H1 (cell line): ENCODE measurements around the gene DIP2C. TPM values are rescaled to one million over a fixed set of nuclear protein-coding genes. Genes with fewer than 3 reads are reported as not detected.

Source experiments
- CTCF ChIA-PET: fragments of 300-600 bp; sonication (Branson Sonifier 250); formaldehyde crosslinking; loops from one replicate; lab custom pipeline; 2021; ENCODE audit not compliant: partially characterized antibody; lab: Charles Lee
- POLR2A ChIA-PET: fragments of 300-600 bp; sonication (Branson Sonifier 250); formaldehyde crosslinking; loops from one replicate; lab custom pipeline; 2021; ENCODE audit warnings: inconsistent platforms; ENCODE audit not compliant: partially characterized antibody; lab: Charles Lee
- DNase-seq, 2 experiments: peaks; one replicate each; pipeline versions ENCODE4 v3.0.0 to v3.0.0-alpha.2; 2010 to 2022; ENCODE audit warnings: low spot score in 2 of 2, low read depth in 1 of 2, mixed read lengths in 1 of 2
- FAIRE-seq: peaks from 2 replicates; lab custom pipeline; 2011; peaks lifted over from hg19 to GRCh38; lab: Jason Lieb, UNC
- H2AFZ ChIP-seq: 2 replicates; pipeline ENCODE4 v1.8.1; 2012; ENCODE audit warnings: low read length, inconsistent platforms
- H2AK5ac ChIP-seq: 2 replicates; pipeline ENCODE4 v1.6.1; 2013; ENCODE audit warnings: low read depth, low read length
- H2BK120ac ChIP-seq: replicated peaks from 2 replicates; pipeline ENCODE3; 2013; ENCODE audit warnings: low read depth, low read length, inconsistent platforms
- H2BK12ac ChIP-seq: 2 replicates; pipeline ENCODE4 v1.6.1; 2013; ENCODE audit warnings: low read depth, low read length
- H2BK15ac ChIP-seq: 2 replicates; pipeline ENCODE4 v1.6.1; 2013; ENCODE audit warnings: low read length
- H2BK20ac ChIP-seq: 2 replicates; pipeline ENCODE4 v1.6.1; 2013; ENCODE audit warnings: low read length
- H2BK5ac ChIP-seq: 2 replicates; pipeline ENCODE4 v1.6.1; 2013; ENCODE audit warnings: low read depth, low read length
- H3K14ac ChIP-seq: 2 replicates; pipeline ENCODE4 v1.6.1; 2013; ENCODE audit warnings: inconsistent platforms; ENCODE audit not compliant: insufficient read length
- H3K18ac ChIP-seq: 2 replicates; pipeline ENCODE4 v1.6.1; 2013; ENCODE audit warnings: low read length; ENCODE audit errors: extremely low read depth
- H3K23ac ChIP-seq: 2 replicates; pipeline ENCODE4 v1.6.1; 2013; ENCODE audit warnings: inconsistent platforms; ENCODE audit not compliant: insufficient read length
- H3K23me2 ChIP-seq: 2 replicates; pipeline ENCODE4 v1.6.1; 2013; ENCODE audit warnings: low read depth, low read length
- H3K27ac ChIP-seq: 2 replicates; pipeline ENCODE4 v1.6.1; 2011; ENCODE audit warnings: low read depth, low read length, inconsistent platforms
- H3K27me3 ChIP-seq, 4 experiments: replicated peaks in 1 of 4; 1 replicate in 1 of 4; 2 replicates in 3 of 4; pipeline versions ENCODE4 v1.6.1 to v1.8.1; 2011 to 2013; ENCODE audit warnings: low read length in 3 of 4, mild to moderate bottlenecking in 3 of 4, inconsistent platforms in 2 of 4, mixed read lengths in 2 of 4, moderate library complexity in 1 of 4; ENCODE audit not compliant: control insufficient read depth in 3 of 4, insufficient read depth in 3 of 4; ENCODE audit errors: extremely low read depth in 1 of 4
- H3K36me3 ChIP-seq, 4 experiments: 2 replicates each; pipeline versions ENCODE4 v1.6.1 to v1.8.1; 2011 to 2013; ENCODE audit warnings: mild to moderate bottlenecking in 4 of 4, low read length in 3 of 4, moderate library complexity in 2 of 4, control low read depth in 1 of 4, inconsistent platforms in 1 of 4; ENCODE audit not compliant: insufficient read depth in 4 of 4, control insufficient read depth in 2 of 4
- H3K4ac ChIP-seq: replicated peaks from 2 replicates; pipeline ENCODE3; 2013; ENCODE audit warnings: low read length, low read depth, mixed read lengths, inconsistent platforms; ENCODE audit not compliant: insufficient read length
- H3K4me1 ChIP-seq, 4 experiments: replicated peaks in 1 of 4; 1 replicate in 1 of 4; 2 replicates in 3 of 4; pipeline versions ENCODE4 v1.6.1 to v1.8.1; 2011 to 2013; ENCODE audit warnings: low read length in 3 of 4, inconsistent platforms in 2 of 4, mixed read lengths in 1 of 4; ENCODE audit not compliant: insufficient read depth in 4 of 4, control insufficient read depth in 3 of 4
- H3K4me2 ChIP-seq, 2 experiments: 2 replicates each; pipeline versions ENCODE4 v1.6.1 to v1.8.1; 2011 to 2013; ENCODE audit warnings: low read depth in 2 of 2, low read length in 2 of 2, control low read depth in 1 of 2, inconsistent platforms in 1 of 2, mild to moderate bottlenecking in 1 of 2; ENCODE audit not compliant: insufficient read depth in 1 of 2
- H3K4me3 ChIP-seq, 4 experiments: fragments of 200-600, 300-600 bp in 1 of 4; sonication (generic), shearing (Covaris generic), sonication (Bioruptor Twin) in 1 of 4; 2 replicates each; pipeline versions ENCODE4 v1.5.1 to v1.8.1; 2011 to 2016; ENCODE audit warnings: low read length in 4 of 4, low read depth in 3 of 4, control low read depth in 2 of 4, inconsistent platforms in 2 of 4, mild to moderate bottlenecking in 2 of 4, mixed read lengths in 1 of 4, moderate library complexity in 1 of 4; ENCODE audit not compliant: insufficient read depth in 2 of 4; ENCODE audit errors: extremely low read depth in 1 of 4
- H3K56ac ChIP-seq: replicated peaks from 2 replicates; pipeline ENCODE3; 2013; ENCODE audit warnings: low read depth, mild to moderate bottlenecking, mixed read lengths, low read length, inconsistent platforms; ENCODE audit not compliant: insufficient read length
- H3K79me1 ChIP-seq: 2 replicates; pipeline ENCODE4 v1.6.1; 2013; ENCODE audit warnings: low read depth, low read length, control low read depth
- H3K79me2 ChIP-seq, 2 experiments: 2 replicates each; pipeline versions ENCODE4 v1.6.1 to v1.8.1; 2012 to 2013; ENCODE audit warnings: low read length in 2 of 2, mild to moderate bottlenecking in 2 of 2, inconsistent platforms in 1 of 2; ENCODE audit not compliant: insufficient read depth in 2 of 2, control insufficient read depth in 1 of 2
- H3K9ac ChIP-seq, 4 experiments: replicated peaks in 1 of 4; 1 replicate in 1 of 4; 2 replicates in 3 of 4; pipeline versions ENCODE4 v1.6.1 to v1.8.1; 2011 to 2013; ENCODE audit warnings: low read depth in 3 of 4, low read length in 3 of 4, control low read depth in 2 of 4, mild to moderate bottlenecking in 2 of 4, moderate library complexity in 2 of 4, inconsistent platforms in 1 of 4; ENCODE audit errors: extremely low read depth in 1 of 4
- H3K9me3 ChIP-seq, 2 experiments: 2 replicates each; pipeline versions ENCODE4 v1.6.1 to v1.8.1; 2012 to 2013; ENCODE audit warnings: mild to moderate bottlenecking in 2 of 2, moderate library complexity in 2 of 2, control low read depth in 1 of 2, inconsistent platforms in 1 of 2, low read depth in 1 of 2, low read length in 1 of 2, mixed read lengths in 1 of 2; ENCODE audit not compliant: insufficient read depth in 2 of 2
- H4K20me1 ChIP-seq, 2 experiments: replicated peaks in 1 of 2; 2 replicates each; pipeline versions ENCODE3 to v1.8.1; 2011 to 2013; ENCODE audit warnings: inconsistent platforms in 2 of 2, low read length in 2 of 2, mild to moderate bottlenecking in 1 of 2; ENCODE audit not compliant: insufficient read depth in 2 of 2, control insufficient read depth in 1 of 2
- H4K5ac ChIP-seq: 2 replicates; pipeline ENCODE4 v1.6.1; 2013; ENCODE audit warnings: low read length, low read depth, mixed read lengths, inconsistent platforms; ENCODE audit not compliant: insufficient read length
- H4K8ac ChIP-seq: 2 replicates; pipeline ENCODE4 v1.8.0; 2013; ENCODE audit warnings: mild to moderate bottlenecking, moderate library complexity, low read length, inconsistent platforms; ENCODE audit not compliant: insufficient read depth; ENCODE audit errors: extremely low read depth
- H4K91ac ChIP-seq: replicated peaks from 2 replicates; pipeline ENCODE3; 2013; ENCODE audit warnings: low read length, mixed read lengths, inconsistent platforms; ENCODE audit not compliant: insufficient read length
- CHD1 ChIP-seq: IDR thresholded peaks from 2 replicates; pipeline ENCODE4 v1.6.1; 2012; ENCODE audit warnings: low read depth, low read length, improper control_type of control experiment
- CREB1 ChIP-seq: IDR thresholded peaks from 2 replicates; pipeline ENCODE4 v1.6.1; 2012; ENCODE audit warnings: inconsistent platforms
- GABPA ChIP-seq: IDR thresholded peaks from 2 replicates; pipeline ENCODE4 v1.6.1; 2011; ENCODE audit warnings: mild to moderate bottlenecking, low read length, moderate library complexity, borderline replicate concordance; ENCODE audit not compliant: insufficient read depth
- HDAC6 ChIP-seq: IDR thresholded peaks from one replicate; pipeline ENCODE4 v1.7.1; 2012; ENCODE audit warnings: low read depth, mild to moderate bottlenecking, inconsistent platforms, low read length, moderate library complexity
- NRF1 ChIP-seq: IDR thresholded peaks from 2 replicates; pipeline ENCODE4 v1.6.1; 2011; ENCODE audit warnings: mild to moderate bottlenecking, low read depth, low read length, improper control_type of control experiment
- POLR2AphosphoS5 ChIP-seq: IDR thresholded peaks from 2 replicates; pipeline ENCODE4 v1.6.1; 2011; ENCODE audit warnings: low read depth, low read length
- RFX5 ChIP-seq: IDR thresholded peaks from 2 replicates; pipeline ENCODE4 v1.6.1; 2011; ENCODE audit warnings: low read depth, low read length, improper control_type of control experiment, borderline replicate concordance
- SAP30 ChIP-seq: fragments of 300-600 bp; sonication (generic); IDR thresholded peaks from 2 replicates; pipeline ENCODE4 v1.7.1; 2012; ENCODE audit warnings: low read length, moderate library complexity, mild to moderate bottlenecking, inconsistent platforms; ENCODE audit not compliant: insufficient read depth, insufficient replicate concordance
- SIN3A ChIP-seq, 2 experiments: IDR thresholded peaks in 1 of 2; conservative IDR thresholded peaks in 1 of 2; 2 replicates each; pipeline ENCODE4 v1.6.1; 2011 to 2012; ENCODE audit warnings: low read length in 2 of 2, improper control_type of control experiment in 1 of 2, low read depth in 1 of 2, mild to moderate bottlenecking in 1 of 2
- SP2 ChIP-seq: IDR thresholded peaks from 2 replicates; pipeline ENCODE4 v1.6.1; 2012; ENCODE audit warnings: mild to moderate bottlenecking, low read length, inconsistent platforms
- TAF7 ChIP-seq: optimal IDR thresholded peaks from 2 replicates; pipeline ENCODE3; 2011; ENCODE audit warnings: low read depth, mild to moderate bottlenecking, inconsistent platforms, low read length, moderate library complexity, borderline replicate concordance
- ZNF274 ChIP-seq: IDR thresholded peaks from 2 replicates; pipeline ENCODE4 v1.7.0; 2012; ENCODE audit warnings: low read length, borderline replicate concordance; ENCODE audit errors: extremely low read depth
- WGBS, 2 experiments: shearing (Covaris generic) in 1 of 2; methylation state at CpG; one replicate each; pipeline versions ENCODE4 v1.1.6 to v1.1.7; 2013 to 2015; ENCODE audit warnings: low lambda C conversion rate in 2 of 2, mixed read lengths in 2 of 2, inconsistent platforms in 1 of 2, low coverage in 1 of 2, missing lambda C conversion rate in 1 of 2; ENCODE audit not compliant: insufficient replicate concordance in 2 of 2, insufficient coverage in 1 of 2, insufficient read length in 1 of 2; ENCODE audit errors: extremely low coverage in 1 of 2, missing lambda C conversion rate in 1 of 2; 5-methylcytosine and 5-hydroxymethylcytosine counted together
- polyA plus RNA-seq, 7 experiments: library from polyadenylated mRNA; depleted of rRNA in 3 of 7; stranded (reverse) in 5 of 7; unstranded in 2 of 7; fragments of >200 nt in 5 of 7; fragments of 200-250 nt in 2 of 7; gene quantifications; 1 replicate in 5 of 7; 2 replicates in 1 of 7; 4 replicates in 1 of 7; pipeline versions ENCODE4 v1.2.1 to v1.2.3, GENCODE V29; 2011 to 2013; ENCODE audit warnings: missing spikeins in 2 of 7, mixed read lengths in 2 of 7
- total RNA-seq: library from RNA; stranded (reverse); fragmentation: NEBNext Ultra II Directional; extraction: Animal tissue kit (Norgen Biotek cat#: 25700); gene quantifications from 2 replicates; pipeline ENCODE4 v1.2.1, GENCODE V29; 2021
- TF ChIP-seq, protein P1 (sequence below): IDR thresholded peaks from 2 replicates; pipeline ENCODE4 v1.6.1; 2012; ENCODE audit warnings: low read length, inconsistent platforms

The DIP2C gene
- total and polyA plus RNA-seq, 2 of the 8 experiments (the other 6 are each of a cell fraction or from before 2014, with no cell fraction given) = 3.8 to 9.3 TPM

DNA sequence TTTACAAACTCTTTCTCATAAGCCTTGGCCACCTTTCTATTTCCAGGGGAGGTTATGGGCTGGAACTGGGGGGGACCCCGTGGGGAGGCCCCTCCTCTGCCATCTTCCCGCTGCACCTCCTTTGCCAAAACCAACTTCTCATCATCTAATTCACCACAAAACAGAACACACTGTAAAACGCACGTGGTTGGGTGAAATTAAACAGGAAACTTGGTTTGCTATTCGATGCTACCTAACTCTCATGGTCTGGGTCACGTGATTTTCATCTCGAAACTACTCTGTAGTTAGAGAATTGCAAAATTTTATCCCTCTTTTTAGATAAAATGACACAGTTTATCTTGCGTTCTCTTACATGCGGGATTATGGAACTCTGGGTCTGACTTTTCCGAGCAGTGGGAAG is 312.2 kb downstream of the DIP2C start:
- Histone ChIP-seq H2AK5ac (no peak overlapping the region), H3K4me2 (no peak overlapping the region), H2BK5ac (no peak overlapping the region), H4K20me1 (peaks cover 0 to 6% of the 10 kb centered on the region in 2 experiments), H3K23me2 (no peaks in the 10 kb centered on the region), H4K91ac (no peak overlapping the region), H3K18ac (no peak overlapping the region), H3K9me3 (peaks cover 0 to 6% of the 10 kb centered on the region in 2 experiments; a peak in 1 of 4 replicates), H2BK120ac (no peak overlapping the region), H3K4me1 (peaks cover 0 to 5% (median 1%) of the 10 kb centered on the region in 4 experiments; a peak in 3 of 7 replicates), H3K23ac (no peak overlapping the region), H3K4ac (no peak overlapping the region), H3K79me1 (no peaks in the 10 kb centered on the region), H3K14ac (no peak overlapping the region), H2BK15ac (no peak overlapping the region), H3K36me3 (no peaks in the 10 kb centered on the region; a peak in 1 of 8 replicates), H2AFZ (no peak overlapping the region), H3K9ac (no peak overlapping the region), H3K4me3 (no peak overlapping the region), H3K79me2 (peaks cover 0 to 4% of the 10 kb centered on the region in 2 experiments; a peak in 1 of 4 replicates), H3K56ac (no peak overlapping the region), H2BK12ac (no peak overlapping the region), H3K27ac (no peak overlapping the region), H4K5ac (no peak overlapping the region), H2BK20ac (no peak overlapping the region), H3K27me3 (no peaks in the 10 kb centered on the region), H4K8ac (no peak overlapping the region)
- POLR2A ChIA-PET = no interaction called here
- WGBS, 2 experiments = 94% methylated on average over 10 of the region's 10 CpGs; no CpG with 5 or more reads in 1 of the 2 experiments
- CTCF ChIA-PET = interaction anchor here (1.2 kb wide), 1 partner anchor 412 kb away, joined by 3 read pairs; no protein-coding TSS in a partner anchor
- no peak for FAIRE-seq
- DNase-seq = no peak
- no peak for TF ChIP-seq CHD1
- no peak for TF ChIP-seq SAP30
- TF ChIP-seq CREB1 = no peak
- TF ChIP-seq SP2 = no peak
- TF ChIP-seq RFX5 = no peak
- TF ChIP-seq GABPA = no peak
- TF ChIP-seq HDAC6 = no peak
- TF ChIP-seq, protein P1, sequence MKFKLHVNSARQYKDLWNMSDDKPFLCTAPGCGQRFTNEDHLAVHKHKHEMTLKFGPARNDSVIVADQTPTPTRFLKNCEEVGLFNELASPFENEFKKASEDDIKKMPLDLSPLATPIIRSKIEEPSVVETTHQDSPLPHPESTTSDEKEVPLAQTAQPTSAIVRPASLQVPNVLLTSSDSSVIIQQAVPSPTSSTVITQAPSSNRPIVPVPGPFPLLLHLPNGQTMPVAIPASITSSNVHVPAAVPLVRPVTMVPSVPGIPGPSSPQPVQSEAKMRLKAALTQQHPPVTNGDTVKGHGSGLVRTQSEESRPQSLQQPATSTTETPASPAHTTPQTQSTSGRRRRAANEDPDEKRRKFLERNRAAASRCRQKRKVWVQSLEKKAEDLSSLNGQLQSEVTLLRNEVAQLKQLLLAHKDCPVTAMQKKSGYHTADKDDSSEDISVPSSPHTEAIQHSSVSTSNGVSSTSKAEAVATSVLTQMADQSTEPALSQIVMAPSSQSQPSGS = no peak
- TF ChIP-seq ZNF274 = no peak
- TF ChIP-seq NRF1 = no peak
- TF ChIP-seq SIN3A (conservative IDR thresholded peaks at IDR 0.05 in 1 of 2, IDR thresholded peaks at IDR 0.05 in 1 of 2; ENCODE audit: low read depth in 1 of 2, low read length in 2 of 2) = no peak
- TF ChIP-seq POLR2AphosphoS5 = no peak
- TF ChIP-seq TAF7 = no peak
